ENCODE results near the gene SPACA4.

DNA sequence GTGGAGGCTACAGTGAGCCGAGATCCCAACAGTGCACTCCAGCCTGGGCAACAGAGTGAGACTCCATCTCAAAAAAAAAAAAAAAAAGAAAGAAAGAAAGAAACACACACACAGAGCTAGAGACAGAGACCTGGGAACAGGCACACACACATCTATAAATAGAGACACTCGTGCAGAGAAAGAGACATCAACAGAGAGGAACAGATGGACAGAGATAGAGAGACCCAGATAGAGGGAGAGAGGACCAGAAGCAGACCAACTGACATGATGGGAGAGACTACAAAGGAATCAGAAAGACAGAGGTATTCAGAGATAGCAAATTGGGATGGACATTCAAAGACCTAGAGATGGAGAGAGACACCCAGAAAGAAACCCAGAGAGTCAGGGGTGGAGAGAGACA, 41.6 kb downstream of the SPACA4 start:
- TF ChIP-seq, protein P1, sequence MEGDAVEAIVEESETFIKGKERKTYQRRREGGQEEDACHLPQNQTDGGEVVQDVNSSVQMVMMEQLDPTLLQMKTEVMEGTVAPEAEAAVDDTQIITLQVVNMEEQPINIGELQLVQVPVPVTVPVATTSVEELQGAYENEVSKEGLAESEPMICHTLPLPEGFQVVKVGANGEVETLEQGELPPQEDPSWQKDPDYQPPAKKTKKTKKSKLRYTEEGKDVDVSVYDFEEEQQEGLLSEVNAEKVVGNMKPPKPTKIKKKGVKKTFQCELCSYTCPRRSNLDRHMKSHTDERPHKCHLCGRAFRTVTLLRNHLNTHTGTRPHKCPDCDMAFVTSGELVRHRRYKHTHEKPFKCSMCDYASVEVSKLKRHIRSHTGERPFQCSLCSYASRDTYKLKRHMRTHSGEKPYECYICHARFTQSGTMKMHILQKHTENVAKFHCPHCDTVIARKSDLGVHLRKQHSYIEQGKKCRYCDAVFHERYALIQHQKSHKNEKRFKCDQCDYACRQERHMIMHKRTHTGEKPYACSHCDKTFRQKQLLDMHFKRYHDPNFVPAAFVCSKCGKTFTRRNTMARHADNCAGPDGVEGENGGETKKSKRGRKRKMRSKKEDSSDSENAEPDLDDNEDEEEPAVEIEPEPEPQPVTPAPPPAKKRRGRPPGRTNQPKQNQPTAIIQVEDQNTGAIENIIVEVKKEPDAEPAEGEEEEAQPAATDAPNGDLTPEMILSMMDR (IDR thresholded peaks at IDR 0.05) = no peak
- TF ChIP-seq EZH2phosphoT487 (IDR thresholded peaks at IDR 0.05; ENCODE audit: borderline replicate concordance, low read depth) (no peak), EP300 (IDR thresholded peaks at IDR 0.05; ENCODE audit: borderline replicate concordance in 1 of 2, low read depth in 1 of 2, low read length in 1 of 2) (no peak), FOXJ3 (CRISPR knock-in tag; IDR thresholded peaks at IDR 0.05) (no peak), YY1 (IDR thresholded peaks at IDR 0.05; ENCODE audit: low read depth) (no peak), JUND (IDR thresholded peaks at IDR 0.05) (no peak), GATA2 (CRISPR knock-in tag; IDR thresholded peaks at IDR 0.05) (no peak), POLR2AphosphoS5 (IDR thresholded peaks at IDR 0.05; ENCODE audit: low read depth, low read length) (no peak), NFIC (IDR thresholded peaks at IDR 0.05; ENCODE audit: borderline replicate concordance) (no peak)
- TF ChIP-seq, protein P2, sequence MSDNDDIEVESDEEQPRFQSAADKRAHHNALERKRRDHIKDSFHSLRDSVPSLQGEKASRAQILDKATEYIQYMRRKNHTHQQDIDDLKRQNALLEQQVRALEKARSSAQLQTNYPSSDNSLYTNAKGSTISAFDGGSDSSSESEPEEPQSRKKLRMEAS (IDR thresholded peaks at IDR 0.05; ENCODE audit: low read depth) = no peak
- TF ChIP-seq, protein P3, sequence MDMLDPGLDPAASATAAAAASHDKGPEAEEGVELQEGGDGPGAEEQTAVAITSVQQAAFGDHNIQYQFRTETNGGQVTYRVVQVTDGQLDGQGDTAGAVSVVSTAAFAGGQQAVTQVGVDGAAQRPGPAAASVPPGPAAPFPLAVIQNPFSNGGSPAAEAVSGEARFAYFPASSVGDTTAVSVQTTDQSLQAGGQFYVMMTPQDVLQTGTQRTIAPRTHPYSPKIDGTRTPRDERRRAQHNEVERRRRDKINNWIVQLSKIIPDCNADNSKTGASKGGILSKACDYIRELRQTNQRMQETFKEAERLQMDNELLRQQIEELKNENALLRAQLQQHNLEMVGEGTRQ (IDR thresholded peaks at IDR 0.05; ENCODE audit: borderline replicate concordance, low read depth, low read length) = no peak
- TF ChIP-seq, protein P4, sequence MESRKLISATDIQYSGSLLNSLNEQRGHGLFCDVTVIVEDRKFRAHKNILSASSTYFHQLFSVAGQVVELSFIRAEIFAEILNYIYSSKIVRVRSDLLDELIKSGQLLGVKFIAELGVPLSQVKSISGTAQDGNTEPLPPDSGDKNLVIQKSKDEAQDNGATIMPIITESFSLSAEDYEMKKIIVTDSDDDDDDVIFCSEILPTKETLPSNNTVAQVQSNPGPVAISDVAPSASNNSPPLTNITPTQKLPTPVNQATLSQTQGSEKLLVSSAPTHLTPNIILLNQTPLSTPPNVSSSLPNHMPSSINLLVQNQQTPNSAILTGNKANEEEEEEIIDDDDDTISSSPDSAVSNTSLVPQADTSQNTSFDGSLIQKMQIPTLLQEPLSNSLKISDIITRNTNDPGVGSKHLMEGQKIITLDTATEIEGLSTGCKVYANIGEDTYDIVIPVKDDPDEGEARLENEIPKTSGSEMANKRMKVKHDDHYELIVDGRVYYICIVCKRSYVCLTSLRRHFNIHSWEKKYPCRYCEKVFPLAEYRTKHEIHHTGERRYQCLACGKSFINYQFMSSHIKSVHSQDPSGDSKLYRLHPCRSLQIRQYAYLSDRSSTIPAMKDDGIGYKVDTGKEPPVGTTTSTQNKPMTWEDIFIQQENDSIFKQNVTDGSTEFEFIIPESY (IDR thresholded peaks at IDR 0.05; ENCODE audit: borderline replicate concordance, low read depth) = no peak
- TF ChIP-seq, protein P5, sequence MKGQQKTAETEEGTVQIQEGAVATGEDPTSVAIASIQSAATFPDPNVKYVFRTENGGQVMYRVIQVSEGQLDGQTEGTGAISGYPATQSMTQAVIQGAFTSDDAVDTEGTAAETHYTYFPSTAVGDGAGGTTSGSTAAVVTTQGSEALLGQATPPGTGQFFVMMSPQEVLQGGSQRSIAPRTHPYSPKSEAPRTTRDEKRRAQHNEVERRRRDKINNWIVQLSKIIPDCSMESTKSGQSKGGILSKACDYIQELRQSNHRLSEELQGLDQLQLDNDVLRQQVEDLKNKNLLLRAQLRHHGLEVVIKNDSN (IDR thresholded peaks at IDR 0.05; ENCODE audit: borderline replicate concordance, low read depth) = no peak

Data from SK-N-SH (cell line).